ENCODE data around the gene NRXN2.
A peak's percentile ranks its signal among the peaks of the same experiment; 100 is the strongest.
"Not testable (repeated sequence)": the region's sequence is repeated elsewhere in the genome, so short reads cannot be mapped to it uniquely, and the experiment has no call there.

NRXN2 gene

DNA sequence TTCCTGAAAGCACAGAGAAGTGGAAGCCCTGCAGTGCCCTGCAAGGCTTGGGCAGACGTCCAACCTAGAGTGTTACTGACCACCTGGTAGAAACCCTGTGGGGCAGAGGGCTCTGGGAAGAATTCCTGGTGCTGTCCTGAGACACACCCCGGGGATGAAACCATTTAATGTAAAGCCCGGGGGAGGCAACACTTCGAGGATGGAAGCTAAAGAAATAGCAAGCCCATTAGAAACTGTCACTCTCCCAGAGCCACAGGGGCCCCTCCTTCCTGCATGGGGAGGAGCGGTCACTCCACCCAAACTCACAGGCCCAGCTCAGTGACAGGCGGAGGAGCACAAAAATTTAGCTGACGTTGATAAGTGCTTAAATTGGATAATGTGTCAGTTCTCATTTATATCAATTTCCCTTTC lies 57.6 kb downstream of the NRXN2 start:
- no peak for DNase-seq

DNA sequence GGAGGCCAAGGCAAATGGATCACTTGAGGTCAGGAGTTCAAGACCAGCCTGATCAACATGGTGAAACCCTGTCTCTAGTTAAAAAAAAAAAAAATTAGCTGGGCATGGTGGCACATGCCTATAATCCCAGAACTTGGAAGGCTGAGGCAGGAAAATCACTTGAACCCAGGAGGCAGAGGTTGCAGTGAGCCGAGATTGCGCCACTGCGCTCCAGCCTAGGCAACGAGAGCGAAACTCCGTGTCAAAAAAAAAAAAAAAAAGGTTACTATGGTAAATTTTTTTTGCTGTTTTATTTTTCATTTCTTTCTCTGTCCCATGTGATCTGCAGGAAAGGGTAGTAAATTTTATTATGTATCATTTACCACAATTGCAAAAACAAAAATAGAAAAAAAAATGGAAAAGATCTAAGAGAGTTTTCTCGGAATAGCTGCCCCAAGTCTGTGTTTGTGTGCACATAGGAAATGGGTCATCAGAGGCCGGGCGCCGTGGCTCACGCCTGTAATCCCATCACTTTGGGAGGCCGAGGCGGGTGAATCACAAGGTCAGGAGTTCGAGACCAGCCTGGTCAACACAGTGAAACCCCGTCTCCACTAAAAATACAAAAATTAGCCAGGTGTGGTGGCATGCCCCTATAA lies 58.6 kb downstream of the NRXN2 start:
- DNase-seq = not testable (repeated sequence)

DNA sequence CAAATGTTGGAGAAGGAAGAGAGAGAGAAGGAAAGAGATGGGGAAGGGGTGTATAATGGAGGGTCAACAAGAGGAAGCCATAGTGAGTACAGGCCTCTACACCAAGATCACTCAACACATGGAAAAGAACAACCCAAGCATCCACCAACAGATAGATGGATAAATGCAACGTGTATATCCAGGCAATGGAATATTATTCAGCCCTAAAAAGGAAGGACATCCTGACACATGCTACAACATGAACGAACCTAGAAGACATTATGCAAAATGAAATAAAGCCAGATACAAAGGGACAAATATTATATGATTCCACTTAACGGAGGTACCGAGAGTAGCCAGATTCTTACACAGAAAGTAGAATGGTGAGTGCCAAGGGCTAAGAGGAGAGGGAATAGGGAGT lies 59.3 kb downstream of the NRXN2 start:
- no peak for DNase-seq

DNA sequence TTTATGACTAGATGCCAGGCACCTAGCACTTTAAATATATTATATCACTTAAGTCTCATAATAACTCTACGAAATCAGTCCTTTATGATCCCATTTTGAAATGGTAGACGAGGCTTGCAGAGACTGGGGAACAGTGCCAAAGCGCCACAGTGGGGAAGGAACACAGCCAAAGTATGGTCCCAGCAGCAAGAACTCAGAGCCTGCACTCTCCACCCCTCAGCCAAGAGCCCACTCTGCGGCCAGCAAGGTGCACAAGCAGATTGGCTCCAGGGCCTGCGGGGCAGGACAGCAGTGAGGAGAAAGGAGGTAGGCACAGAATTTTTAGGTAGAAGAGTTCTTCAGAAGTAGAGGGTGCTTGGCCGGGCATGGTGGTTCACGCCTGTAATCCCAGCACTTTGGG lies 61.4 kb downstream of the NRXN2 start:
- no peak for DNase-seq

DNA sequence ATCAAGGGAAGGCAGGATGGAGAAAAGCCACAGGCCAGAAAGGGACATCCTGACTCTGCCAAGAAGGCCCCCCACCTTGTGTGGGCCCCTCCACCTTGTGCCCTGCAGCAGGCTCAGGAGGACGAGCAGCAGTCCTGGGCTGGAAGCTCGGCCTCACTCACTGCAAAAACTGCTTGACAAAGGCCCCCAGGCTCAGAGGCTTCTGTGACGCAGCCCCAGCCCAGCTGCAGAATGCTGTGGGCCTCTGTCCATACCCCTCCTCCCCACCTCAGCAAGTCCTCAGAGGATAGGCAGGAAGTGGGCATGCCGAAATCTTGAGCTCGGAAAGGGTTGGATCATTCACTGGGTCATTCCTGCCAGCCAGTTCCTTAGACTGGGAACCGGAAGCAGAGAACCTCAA lies 61.9 kb downstream of the NRXN2 start:
- no peak for DNase-seq

DNA sequence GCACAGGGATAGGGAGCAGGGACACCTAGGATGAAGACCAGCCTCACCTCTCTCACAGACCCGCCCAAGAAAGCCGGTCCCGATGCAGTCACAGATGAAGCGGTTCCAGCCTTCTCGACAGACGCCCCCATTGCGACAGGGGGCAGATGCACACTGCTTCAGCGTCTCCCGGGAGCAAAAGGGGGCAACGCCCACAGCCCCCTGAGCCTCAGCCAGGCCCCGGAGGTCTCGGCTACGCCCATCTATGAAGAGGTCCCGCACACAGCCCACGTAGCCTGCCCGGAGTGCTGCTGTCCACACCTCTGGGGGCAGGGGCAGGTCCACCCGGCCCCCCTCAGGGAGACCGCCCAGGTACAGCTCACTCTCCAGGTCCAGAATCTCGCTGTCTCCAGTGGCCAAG lies 62.3 kb downstream of the NRXN2 start:
- no peak for DNase-seq

DNA sequence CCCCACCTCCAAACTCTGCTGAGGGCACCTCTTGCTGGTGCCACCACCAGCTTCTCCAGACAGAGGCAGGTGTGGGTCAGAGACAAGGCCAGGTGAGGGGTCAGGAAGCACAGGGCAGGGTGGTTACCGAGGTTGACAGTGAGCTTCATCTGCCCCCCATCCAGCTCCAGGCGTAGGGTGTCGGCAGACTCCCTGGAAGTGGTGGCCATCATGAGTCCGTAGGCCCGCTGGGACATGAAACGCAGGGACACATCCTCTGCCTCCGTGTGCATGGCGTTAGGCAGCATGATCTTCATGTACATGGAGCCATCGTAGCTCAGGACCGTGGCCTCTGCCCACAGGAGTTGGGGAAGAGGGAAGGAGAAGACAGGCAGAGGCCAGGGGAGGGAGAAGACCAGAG lies 62.8 kb downstream of the NRXN2 start:
- no peak for DNase-seq

DNA sequence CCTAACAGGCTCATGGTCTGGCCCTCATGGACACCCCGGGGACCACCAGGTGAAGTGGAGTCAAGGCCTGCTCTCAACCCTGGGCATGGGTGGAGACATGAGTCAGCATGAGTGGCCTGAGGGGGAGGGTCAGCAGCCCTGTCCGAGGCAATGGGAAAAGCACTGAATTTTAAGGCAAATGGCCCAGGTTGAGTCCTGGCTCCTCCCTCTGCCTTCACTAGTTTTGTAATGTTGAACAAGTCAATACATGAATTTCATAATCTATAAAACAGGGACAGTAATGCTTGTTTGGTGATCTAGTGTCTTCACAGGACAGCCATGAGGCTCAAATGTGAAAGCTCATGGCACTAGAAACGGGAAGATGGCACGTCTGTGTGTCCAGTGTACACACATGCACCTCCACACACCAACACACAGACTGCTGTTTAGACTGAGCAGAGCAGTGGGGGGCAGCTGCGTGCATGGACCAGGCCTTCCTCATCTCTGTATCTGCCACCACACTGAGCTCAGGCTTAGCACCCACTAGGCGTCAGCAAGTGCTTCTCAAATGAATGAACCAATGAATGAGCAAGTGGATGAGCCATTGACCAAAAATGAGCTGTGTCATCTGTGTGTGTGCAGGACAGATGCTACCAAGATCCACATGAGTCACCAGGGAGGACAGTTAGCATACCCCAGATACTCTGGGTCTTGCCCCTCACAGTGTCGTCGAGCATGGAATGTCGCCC lies 63.4 kb downstream of the NRXN2 start:
- DNase-seq = no peak

DNA sequence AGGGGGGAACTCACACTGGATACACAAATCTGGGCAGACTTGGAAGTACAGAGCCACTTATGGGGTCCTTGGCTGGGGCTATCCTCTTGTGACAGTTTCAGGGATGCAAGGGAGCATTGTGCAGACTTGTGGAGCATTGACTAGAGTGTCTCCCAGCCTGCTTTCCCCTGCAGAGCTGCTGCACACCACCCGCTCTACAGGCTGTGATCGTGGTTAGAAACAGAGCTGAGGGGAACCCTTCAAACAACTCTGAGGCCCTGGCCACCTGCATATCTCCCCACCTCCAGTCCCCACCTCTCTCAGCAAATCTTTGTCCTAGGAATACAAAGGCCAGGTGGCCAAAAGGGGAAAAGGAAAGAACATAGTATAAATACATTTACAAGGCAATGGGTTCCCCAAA lies 64.7 kb downstream of the NRXN2 start:
- no peak for DNase-seq

DNA sequence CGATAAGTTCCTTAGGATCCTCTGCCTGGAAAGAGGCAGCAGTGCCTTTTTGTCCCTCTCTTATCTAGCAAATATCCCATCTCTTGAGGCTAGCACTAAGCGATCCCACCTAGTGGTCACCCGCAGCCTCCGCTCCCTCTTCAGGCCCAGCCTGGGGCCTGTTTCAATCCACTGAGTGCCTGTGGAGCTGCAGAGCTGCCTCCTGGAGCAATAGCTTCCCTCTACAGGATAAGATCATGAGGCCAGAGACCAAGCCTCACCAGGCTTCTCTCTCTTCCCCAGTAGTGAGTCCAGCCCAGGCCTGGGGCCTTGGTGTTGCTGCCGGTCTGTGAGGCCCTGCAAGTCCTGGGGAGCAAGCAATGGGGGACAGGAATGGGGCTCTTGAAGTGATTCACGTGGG lies 66.1 kb downstream of the NRXN2 start:
- no peak for DNase-seq

DNA sequence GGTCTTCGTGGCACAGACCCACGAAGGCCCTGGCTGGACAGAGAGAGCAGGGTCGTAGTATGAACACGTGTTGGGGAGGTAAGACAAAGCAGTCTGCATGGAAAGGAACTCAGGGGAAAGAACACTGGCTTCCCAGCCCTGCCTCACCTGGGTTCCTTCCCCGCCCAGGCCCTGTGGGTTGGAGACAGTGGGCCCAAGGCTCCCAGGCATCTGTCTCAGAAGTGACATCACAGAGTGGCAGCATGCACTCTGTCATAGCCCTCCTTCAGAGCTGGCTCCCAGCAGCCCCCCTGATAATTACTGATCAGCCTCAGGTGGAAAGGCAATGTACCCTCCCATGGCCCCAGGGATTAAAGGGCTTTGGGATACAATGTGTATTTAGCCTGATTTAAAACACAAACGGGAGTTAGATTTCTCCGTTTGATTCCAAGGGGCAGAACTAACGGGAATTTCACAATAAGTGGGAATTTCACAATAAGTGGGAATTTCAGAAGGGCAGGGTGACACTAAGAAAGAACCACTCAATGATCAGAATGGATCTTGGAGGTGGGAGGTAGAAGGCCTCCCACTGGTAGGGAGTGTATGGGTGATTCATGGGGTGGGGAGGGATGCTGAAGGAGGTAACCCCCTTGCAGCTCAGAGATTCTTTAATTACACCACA lies 66.9 kb downstream of the NRXN2 start:
- DNase-seq = no peak

DNA sequence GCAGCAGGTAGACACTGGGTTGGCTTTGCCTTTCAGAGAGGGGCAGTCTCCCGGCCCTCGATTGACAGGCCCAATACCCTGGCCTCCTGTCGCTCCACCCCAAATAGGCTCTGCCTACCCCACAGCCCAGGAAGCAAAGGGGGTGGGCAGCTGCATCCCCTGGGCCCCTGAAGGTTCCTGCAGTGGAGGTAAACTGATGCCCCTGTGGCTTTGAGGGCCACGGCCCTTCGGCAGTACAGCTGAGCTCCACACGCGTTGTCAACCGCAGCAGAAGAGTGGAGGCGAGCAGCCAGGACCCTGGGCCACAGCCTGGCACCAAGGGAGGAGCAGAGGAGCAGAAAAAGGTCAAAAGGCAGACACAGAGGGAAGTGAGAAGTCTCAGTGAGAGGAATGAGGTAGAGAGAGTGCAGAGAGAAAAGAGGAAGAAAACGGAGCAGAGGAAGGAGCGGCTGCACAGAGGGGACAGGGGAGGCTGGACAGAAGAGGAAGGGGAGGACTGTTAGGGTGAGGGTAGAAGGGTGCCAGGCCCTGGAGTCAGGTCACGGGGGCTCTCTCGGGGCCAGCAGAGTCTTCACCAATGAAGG lies 67.9 kb downstream of the NRXN2 start:
- no peak for DNase-seq

DNA sequence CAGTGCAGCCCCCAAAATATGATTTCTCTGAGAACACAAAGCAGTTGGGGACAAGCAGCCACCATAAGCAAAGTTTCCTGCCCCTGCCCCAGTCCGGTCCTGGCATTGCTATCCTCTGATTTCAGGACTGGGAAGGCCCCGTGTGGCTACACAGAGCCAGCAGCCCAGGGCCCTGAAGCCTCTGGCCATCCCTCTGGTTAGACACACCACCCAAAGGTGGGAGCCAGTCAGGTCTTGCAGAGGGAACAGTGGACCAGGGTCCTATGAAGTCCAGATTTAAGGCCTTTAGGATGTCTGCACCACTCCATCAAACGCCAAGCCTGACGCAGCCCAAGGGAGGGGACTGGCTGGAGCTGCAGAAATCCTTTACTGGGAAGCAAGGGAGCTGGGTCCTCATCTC lies 68.6 kb downstream of the NRXN2 start:
- no peak for DNase-seq

DNA sequence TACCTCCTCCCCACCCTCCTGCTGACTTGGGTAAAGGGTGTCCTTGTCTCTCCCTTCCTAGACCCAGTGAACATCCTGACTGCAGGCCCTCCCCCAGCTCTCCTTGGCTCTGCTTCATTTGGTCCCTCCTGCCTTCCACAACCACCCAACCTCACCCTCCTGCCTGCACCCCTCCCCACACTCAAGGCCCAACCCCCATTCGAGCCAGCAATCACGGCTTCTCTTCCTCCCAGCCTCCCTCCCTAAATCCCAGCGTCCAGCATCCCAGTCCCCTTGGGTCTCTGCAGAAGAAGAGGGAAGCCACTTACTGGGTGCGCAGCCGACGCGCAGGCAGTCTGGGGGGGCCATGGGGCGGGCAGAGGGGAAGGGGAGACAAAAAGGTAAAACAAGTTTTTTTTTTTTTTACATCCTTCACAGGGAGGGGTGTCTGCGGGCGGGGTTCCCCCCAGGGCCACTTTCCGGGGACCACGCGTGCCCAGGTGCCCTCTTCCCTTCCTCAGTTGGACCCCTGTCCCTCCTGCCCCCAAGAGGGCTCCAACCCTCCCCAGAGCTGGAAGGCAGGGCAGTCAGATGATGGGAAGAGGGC lies 69.5 kb downstream of the NRXN2 start:
- DNase-seq = no peak

DNA sequence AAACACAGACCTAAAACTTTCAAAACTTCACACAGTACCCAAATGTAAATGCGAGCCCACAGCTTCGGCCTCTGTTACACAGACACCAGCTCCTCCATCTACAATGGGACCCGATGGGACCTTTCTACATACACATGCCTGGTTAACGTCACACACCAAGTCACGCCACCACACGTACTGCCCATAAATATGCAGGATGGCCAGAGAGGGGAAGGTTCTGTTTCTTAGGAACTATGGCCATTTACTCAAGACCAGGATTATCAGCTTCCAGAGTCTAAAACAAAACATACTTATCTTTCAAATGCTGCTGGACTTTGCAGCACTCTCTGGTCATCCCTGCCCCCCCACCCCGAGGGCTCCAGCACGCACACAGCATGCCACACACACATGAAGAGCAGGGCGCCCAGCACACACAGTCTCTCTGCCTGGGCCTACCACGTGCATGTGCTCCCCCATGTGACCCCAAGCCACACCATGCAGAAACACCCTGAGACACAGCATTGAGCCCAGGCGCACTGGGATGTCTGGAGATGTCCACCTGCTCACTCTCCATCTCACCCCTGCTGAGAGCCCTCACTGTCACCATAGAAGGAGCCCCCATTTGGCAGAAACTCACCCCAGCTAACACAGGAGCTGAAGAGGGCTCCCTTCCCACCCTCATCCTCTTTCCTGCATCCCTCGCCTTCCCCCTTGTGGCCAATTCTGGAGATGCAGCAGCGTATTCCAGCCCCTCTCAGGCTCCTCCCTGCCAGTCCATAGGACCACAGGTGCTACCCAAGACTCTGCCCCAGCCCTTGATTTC lies 70.2 kb downstream of the NRXN2 start:
- peak; percentile 59 for DNase-seq

DNA sequence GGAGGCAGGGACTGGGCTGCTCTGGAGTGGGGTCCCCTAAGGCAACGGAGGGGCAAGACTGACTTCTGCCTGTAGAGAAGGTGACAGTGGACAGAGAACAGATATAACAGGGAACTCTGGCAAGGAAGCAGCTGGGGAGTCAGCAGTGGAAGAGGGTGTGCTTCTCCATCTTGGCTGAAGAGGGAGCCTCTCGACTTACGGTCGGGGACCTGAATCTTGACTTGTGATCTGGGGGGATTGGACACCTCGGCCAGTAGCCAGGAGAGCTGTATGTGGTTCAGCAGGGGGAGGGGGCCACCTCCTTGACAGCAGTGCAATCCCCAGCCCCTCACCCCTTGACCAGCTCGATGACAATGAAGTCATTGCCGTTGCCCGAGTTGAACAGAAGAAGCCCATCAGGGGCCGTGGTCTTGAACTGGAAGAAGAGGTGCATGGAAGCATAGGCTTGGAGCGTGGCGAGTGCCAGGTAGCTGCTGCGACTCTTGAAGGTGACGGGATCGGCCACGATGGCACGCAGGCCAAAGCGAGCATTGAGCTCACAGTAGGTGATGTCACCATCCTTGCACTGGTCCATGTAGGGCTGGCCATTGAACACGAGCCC lies 72.0 kb downstream of the NRXN2 start:
- no peak for DNase-seq

DNA sequence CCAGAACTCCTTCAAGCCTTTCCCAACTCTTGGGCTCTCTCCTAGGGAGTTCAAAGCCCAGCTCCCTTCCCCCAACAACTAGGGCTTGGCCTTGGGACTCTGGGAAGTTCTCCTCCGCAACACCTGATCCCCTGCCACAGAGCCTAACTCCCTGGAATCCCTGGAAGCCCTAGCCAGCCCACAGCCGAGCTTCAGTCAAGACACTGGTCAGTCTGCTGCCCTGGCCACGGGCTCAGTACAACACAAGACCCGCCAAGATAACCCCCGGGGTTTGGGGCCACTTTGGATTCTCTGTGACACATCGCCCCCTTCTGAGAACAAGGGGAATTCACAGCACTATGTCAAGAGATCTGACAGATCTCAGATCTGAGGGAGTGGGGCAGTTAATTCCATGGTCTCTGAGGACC lies 73.7 kb downstream of the NRXN2 start:
- DNase-seq = no peak

DNA sequence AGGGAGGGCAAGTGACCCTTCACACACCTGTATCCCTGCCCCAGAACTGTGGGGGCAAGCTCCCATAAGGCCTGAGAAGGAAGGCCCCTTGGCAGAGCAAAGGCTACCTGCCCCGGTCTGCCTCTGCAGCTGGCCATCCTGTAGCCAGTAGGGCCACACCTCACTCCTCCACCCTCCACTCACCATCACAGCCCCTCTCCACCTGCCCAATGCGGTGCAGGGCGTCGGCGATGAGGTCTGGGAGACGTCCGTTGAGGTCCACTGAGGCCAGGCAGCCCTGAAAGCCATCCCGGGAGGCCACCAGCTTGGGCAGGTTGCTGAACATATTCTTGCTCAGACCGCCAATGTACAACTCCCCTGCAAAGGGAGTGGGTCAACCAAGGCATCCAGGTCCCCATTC lies 74.4 kb downstream of the NRXN2 start:
- no peak for DNase-seq

DNA sequence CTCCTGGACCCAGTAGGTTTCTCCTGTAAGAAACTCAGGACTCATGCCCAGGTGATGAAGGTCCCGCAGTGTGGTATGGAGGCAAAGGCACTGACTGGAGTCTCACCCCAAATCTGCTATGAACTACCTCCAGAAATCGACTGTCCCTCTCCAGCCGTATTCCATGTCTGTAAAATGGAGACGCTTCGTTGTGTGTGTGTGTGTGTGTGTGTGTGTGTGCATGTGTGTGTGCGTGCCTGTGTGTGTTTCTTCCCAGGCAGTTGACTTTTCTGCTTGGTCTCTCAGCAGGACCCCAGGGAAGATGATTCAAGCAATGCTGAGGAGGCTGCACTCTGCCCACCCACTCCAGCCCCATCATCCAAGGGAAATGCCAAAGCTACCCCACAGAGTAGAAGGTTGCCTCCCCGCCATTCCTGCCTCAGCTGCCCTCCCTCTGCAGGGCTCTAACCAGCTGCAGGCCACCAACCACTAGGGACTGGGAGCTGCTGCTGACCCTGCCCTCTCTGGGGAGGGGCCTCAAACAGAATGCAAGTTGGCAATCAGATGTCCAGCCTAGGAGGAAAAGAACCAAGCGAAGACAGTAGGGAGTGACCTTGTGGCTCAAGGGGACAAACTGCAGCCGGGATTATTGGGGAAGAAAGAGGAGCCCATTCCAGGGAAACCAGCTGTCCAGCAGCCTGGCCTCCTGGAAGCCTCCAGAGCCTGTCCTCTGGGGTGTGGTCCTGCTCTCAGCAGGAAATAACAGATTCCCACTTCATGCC lies 75.8 kb downstream of the NRXN2 start:
- no peak for DNase-seq

DNA sequence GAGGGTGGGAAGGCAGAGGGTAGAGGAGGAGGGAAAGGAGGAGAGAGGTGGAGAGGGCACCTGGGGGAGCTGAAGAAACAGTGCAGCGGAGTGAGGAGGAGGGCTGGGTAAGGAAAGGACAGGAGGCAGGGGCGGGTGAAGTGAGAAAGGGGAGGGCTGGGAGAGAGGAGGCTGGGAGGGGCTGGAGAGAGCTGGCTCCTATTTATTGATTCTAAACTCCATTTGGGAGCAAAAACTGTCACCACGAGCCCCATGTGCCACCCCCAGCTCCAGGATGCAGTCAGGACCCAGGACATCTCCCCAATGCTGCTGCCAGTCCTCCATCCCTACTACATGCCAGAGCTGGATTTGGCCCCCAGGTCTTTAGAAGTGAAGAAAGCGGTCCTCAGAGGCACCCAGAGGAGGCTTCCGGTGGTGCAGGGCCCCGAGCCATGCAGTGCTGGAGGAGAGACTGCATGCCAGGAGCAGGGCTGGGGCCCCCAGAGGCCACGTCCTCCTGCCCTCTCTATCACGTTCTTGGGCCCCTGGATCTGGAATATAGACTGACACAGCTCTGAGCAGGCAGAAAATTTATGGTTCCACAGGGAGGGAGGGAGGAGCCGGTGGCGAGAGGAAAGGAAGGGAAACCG lies 78.2 kb downstream of the NRXN2 start:
- no peak for DNase-seq
